G401 (cell line): Measurements from ENCODE around the gene COPE. TPM values are rescaled to one million over a fixed set of nuclear protein-coding genes. Genes with fewer than 3 reads are reported as not detected.

Experiments
- DNase-seq: peaks from one replicate; pipeline ENCODE4 v3.0.0-alpha.2; 2015; ENCODE audit warnings: low spot score
- in situ Hi-C: cut with HindIII; loops from 2 replicates; pipeline ENCODE4 v1.10.0; 2016; ENCODE audit warnings: low sequenced_read_pairs, mixed read lengths
- total RNA-seq: library from RNA; depleted of rRNA; stranded (reverse); fragments of >200 nt; shearing (Covaris generic); gene quantifications from 2 replicates; pipeline ENCODE4 v1.2.3, GENCODE V29; 2014; rRNA removed

The COPE gene
- total RNA-seq, 1 experiment from 2014 or later, result 410 TPM

- DNase-seq, result no peak
- in situ Hi-C loops, result no loop called here
Observed at GRCh38 chr19:18858906-18859646, 60.1 kb downstream of the COPE start.

GRCh38 chr19:18857223-18857622 is 62.0 kb downstream of the COPE start:
- DNase-seq, result no peak
- in situ Hi-C loops, result no loop called here

- peak; percentile 93 for DNase-seq
- in situ Hi-C loops, result no loop called here
Observed at GRCh38 chr19:18856385-18857126, 62.6 kb downstream of the COPE start.

DNA sequence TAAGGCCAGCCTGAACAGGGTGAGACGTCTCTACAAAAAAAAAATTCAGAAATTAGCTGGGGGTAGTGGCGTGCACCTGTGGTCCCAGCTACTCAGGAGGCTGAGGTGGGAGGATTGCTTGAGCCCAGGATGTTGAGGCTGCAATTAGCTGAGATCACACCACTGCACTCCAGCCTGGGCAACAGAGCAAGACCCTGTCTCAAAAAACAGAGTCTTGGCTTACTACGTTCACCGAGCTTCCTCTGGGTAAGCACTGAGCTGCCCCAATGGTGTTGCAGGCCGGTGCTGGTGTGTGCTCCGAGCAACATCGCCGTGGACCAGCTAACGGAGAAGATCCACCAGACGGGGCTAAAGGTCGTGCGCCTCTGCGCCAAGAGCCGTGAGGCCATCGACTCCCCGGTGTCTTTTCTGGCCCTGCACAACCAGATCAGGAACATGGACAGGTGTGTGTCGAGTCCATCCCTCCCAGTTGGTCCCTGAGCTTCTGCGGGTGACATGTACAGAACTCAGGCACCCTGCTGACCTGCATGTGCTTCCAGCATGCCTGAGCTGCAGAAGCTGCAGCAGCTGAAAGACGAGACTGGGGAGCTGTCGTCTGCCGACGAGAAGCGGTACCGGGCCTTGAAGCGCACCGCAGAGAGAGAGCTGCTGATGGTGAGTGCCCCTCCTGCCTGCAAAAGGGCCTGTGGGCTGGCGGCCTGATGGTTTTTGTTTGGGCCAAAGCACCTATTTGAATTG is 63.4 kb downstream of the COPE start:
- in situ Hi-C loops, result no loop called here
- no peak for DNase-seq

DNA sequence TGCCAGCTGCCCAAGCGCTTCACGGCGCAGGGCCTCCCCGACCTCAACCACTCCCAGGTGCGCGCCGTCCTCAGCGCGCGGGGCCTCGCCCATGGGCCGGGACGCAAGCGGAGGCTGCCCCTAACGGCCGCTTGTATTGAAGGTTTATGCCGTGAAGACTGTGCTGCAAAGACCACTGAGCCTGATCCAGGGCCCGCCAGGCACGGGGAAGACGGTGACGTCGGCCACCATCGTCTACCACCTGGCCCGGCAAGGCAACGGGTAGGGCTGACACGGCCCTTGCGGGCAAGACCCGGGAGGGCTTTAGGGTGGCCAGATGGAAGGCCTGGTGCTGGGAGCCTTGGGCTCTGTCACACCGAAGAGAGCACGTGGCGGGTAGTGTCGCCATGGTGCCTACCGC is 64.2 kb downstream of the COPE start:
- in situ Hi-C loops, result no loop called here
- no peak for DNase-seq

DNA sequence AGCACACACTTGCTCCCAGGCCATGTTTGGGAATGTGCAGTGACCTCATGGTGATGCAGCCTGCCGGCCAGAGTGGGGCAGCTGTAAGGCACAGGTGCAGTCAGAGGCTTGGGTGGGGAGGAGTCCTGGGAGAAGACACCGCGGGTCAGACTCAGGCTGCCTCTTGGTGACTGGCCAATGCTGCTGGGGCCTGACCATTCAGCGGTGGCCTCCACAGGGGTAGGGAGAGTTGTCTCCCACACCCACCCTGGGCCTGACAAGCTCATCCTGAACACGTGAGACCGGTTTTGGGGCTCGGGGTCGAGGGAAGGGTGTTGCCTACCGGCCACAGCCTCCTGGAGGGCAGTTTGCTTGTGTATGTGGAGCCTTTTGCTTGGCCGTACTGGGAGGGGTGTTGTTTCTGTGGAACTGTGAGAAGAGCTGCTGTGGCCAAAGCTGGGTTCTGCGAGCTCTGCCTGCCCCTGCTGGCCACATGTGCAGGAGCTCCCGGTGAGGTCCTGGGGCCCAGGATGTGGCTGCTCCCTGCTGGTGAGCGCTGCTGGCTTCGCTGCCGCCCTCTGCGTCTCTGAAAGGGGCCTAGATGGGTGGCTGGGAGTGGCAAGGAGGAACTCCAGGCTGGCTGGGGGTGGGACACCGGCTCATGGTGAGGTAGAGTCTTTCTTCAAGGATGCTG is 65.3 kb downstream of the COPE start:
- in situ Hi-C loops, result no loop called here
- DNase-seq, result no peak

DNA sequence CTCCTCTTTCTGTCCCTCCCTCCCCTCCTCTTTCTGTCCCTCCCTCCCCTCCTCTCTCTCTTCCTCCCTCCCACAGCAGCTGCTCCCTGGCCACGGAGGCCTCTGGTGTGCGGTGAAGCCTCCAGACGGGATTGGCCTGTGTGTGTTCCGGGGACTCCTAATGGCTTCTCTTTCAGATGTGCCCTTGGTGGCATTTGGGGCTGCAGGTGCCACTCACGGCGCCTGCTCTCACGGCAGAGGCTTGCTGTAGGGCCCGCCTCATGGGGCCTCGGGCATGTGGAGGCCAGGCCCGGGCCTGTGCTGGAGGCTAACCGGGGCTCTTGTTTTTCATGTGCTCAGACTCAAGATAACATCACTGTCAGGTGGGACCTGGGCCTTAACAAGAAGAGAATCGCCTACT is 66.5 kb downstream of the COPE start:
- in situ Hi-C loops, result no loop called here
- no peak for DNase-seq

DNA sequence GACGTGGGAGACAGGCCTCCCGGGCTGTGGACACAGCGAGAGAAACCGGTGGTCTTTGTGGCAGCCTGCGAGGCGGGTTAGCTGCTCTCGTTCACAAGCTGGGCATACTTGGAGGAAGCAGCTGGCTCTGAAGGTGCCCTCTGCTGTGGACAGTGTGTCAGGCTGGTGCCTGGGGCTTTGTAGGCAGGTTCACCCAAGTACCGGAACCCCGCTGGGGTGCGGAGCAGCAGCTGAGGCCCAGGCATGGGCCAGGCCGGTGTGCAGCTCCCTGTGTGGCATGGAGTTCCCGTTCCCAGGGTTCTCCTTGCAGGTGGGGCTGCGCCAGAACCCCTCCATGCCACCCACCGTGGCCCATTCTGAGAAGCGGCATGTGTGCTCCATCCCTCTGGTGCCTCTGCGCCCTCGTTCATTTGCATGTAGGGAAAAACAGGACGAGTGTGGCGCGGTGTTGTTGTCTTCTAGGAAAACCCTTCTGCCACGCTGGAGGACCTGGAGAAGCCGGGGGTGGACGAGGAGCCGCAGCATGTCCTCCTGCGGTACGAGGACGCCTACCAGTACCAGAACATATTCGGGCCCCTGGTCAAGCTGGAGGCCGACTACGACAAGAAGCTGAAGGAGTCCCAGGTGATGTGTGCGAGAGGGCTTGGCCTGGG is 67.4 kb downstream of the COPE start:
- DNase-seq, result no peak
- in situ Hi-C loops, result no loop called here

- in situ Hi-C loops, result no loop called here
- DNase-seq, result no peak
Observed at GRCh38 chr19:18850471-18851375, 68.5 kb downstream of the COPE start.

DNA sequence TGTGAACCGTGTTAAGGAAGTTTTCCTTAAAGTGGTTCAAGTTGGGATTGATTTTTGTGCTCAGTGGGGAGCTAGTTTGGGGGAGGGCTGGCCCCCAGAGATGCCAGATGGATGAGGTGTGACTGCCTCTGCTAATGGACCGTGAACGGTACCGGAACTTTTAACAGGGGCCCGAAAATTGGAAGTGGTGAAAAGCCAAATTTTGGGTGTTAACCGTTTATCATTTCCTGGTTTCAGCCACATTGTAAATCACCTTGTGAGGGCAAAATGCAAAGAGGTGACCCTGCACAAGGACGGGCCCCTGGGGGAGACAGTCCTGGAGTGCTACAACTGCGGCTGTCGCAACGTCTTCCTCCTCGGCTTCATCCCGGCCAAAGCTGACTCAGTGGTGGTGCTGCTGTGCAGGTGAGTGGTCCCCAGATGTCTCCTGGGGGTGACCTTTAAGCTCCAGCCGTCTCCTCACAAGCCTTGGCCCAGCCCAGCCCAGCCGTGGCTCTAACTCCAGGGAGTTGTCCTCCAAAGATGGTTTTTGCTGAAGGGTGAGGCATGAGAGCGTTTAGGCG is 69.3 kb downstream of the COPE start:
- in situ Hi-C loops, result no loop called here
- no peak for DNase-seq

Other genes starting within 250 kb of the COPE start
- gene CRTC1, start 235.7 kb downstream of the COPE start, total RNA-seq, result 2.1 and 2.7 TPM in 2 replicates
- 0.49 and 0.54 TPM in 2 replicates for gene COMP, start 128.1 kb downstream of the COPE start, total RNA-seq
- gene UPF1, start 87.4 kb downstream of the COPE start, total RNA-seq, result 104 and 111 TPM in 2 replicates
- gene CERS1, start 23.2 kb downstream of the COPE start, total RNA-seq, result 10.5 and 13.1 TPM in 2 replicates
- 64.6 and 77.8 TPM in 2 replicates for gene DDX49, start 328 bp upstream of the COPE start, total RNA-seq
- gene HOMER3, start 21.8 kb upstream of the COPE start, total RNA-seq, result 25.0 and 57.7 TPM in 2 replicates
- gene SUGP2, start 114.1 kb upstream of the COPE start, total RNA-seq, result 37.5 and 62.9 TPM in 2 replicates
- 86.0 and 90.0 TPM in 2 replicates for gene ARMC6, start 114.2 kb upstream of the COPE start, total RNA-seq
- gene SLC25A42, start 144.6 kb upstream of the COPE start, total RNA-seq, result 2.3 and 3.0 TPM in 2 replicates
- gene TMEM161A, start 219.1 kb upstream of the COPE start, total RNA-seq, result 58.0 and 60.2 TPM in 2 replicates